Vagina (tissue), 2 donors: ENCODE measurements around the gene OR2C3.

ENCODE experiments used
- CTCF ChIP-seq, 3 experiments: fragments of 450-650 bp in 2 of 3; fragments of 200-600 bp in 1 of 3; sonication (generic) in 1 of 3; IDR thresholded peaks; one replicate each; pipeline ENCODE4 v1.5.1; 2017 to 2019; ENCODE audit warnings: antibody characterized with exemption in 3 of 3, mild to moderate bottlenecking in 2 of 3, moderate library complexity in 2 of 3
- POLR2AphosphoS5 ChIP-seq, 2 donors: sonication (generic); formaldehyde crosslinking; IDR thresholded peaks; one replicate each; pipeline ENCODE4 v1.9.0; 2017; ENCODE audit warnings: antibody characterized with exemption in 2 of 2, mild to moderate bottlenecking in 2 of 2, low read depth in 1 of 2; ENCODE audit not compliant: insufficient read depth in 1 of 2

GRCh38 chr1:247552231-247552630 lies 16.0 kb upstream of the OR2C3 start:
- TF ChIP-seq CTCF (IDR thresholded peaks at IDR 0.05) (no peak), POLR2AphosphoS5 (IDR thresholded peaks at IDR 0.05; ENCODE audit: insufficient read depth in 1 of 2, low read depth in 1 of 2) (no peak)
